Transverse colon (tissue), 4 donors: ENCODE data around the gene SFTPB. TPM values are rescaled to one million over a fixed set of nuclear protein-coding genes. Genes with fewer than 3 reads are reported as not detected.
"Not testable (repeated sequence)": the region's sequence is repeated elsewhere in the genome, so short reads cannot be mapped to it uniquely, and the experiment has no call there.

Source experiments
- DNase-seq: peaks from one replicate; pipeline ENCODE4 v3.0.0-alpha.2; 2019
- H3K27ac ChIP-seq, 4 donors: fragments of 200-600 bp; sonication (generic); 2 replicates each; pipeline ENCODE4 v1.5.1; 2016 to 2018; ENCODE audit warnings: inconsistent platforms in 4 of 4
- H3K27me3 ChIP-seq: fragments of 200-600 bp; sonication (generic); 2 replicates; pipeline ENCODE4 v1.5.1; 2017; ENCODE audit warnings: inconsistent platforms
- H3K36me3 ChIP-seq, 4 donors: fragments of 200-600 bp; sonication (generic); 2 replicates each; pipeline ENCODE4 v1.5.1; 2017 to 2019; ENCODE audit warnings: inconsistent platforms in 4 of 4
- H3K4me1 ChIP-seq, 4 donors: fragments of 200-600 bp; sonication (generic); 2 replicates each; pipeline ENCODE4 v1.5.1; 2017 to 2020; ENCODE audit warnings: inconsistent platforms in 4 of 4
- H3K4me3 ChIP-seq, 4 donors: fragments of 200-600 bp; sonication (generic); 1 replicate in 1 of 4; 2 replicates in 3 of 4; pipeline versions ENCODE4 v1.5.1 to v1.6.1; 2017 to 2019; ENCODE audit warnings: inconsistent platforms in 4 of 4
- H3K9me3 ChIP-seq, 2 donors: fragments of 200-600 bp; sonication (generic); 2 replicates each; pipeline ENCODE4 v1.5.1; 2017 to 2019; ENCODE audit warnings: inconsistent platforms in 2 of 2
- CTCF ChIP-seq, 5 experiments: fragments of 200-600 bp in 3 of 5; fragments of 450-650 bp in 2 of 5; sonication (generic) in 3 of 5; IDR thresholded peaks; 1 replicate in 2 of 5; 2 replicates in 3 of 5; pipeline ENCODE4 v1.5.1; 2016 to 2017; ENCODE audit warnings: antibody characterized with exemption in 5 of 5, inconsistent platforms in 3 of 5, mild to moderate bottlenecking in 2 of 5, moderate library complexity in 1 of 5
- EP300 ChIP-seq: sonication (generic); formaldehyde crosslinking; IDR thresholded peaks from one replicate; pipeline ENCODE4 v1.6.1; 2017; ENCODE audit warnings: antibody characterized with exemption, low read depth
- POLR2A ChIP-seq: fragments of 450-650 bp; IDR thresholded peaks from one replicate; pipeline ENCODE4 v1.6.1; 2016; ENCODE audit warnings: antibody characterized with exemption, mild to moderate bottlenecking, moderate library complexity
- POLR2AphosphoS5 ChIP-seq, 3 donors: sonication (generic); formaldehyde crosslinking; IDR thresholded peaks; one replicate each; pipeline ENCODE4 v1.6.1; 2016; ENCODE audit warnings: antibody characterized with exemption in 3 of 3
- WGBS, 2 donors: methylation state at CpG; one replicate each; pipeline ENCODE4 v1.1.5; 2018; ENCODE audit warnings: low coverage in 1 of 2; 5-methylcytosine and 5-hydroxymethylcytosine counted together
- in situ Hi-C, 4 donors: fragments of 200-750 bp; cut with MboI; loops; one replicate each; pipeline versions ENCODE4 v1.15.0 to v1.15.1; 2017; ENCODE audit warnings: low sequenced_read_pairs in 3 of 4, low pct_ligation_motif_present in 1 of 4, low pct_unique_long_range_greater_than_20kb in 1 of 4
- intact Hi-C: fragments of 100-400 bp; cut with DNase I; formaldehyde crosslinking; loops from one replicate; pipeline ENCODE4 v1.15.1; 2023; ENCODE audit warnings: low total_unique reads
- total RNA-seq, 4 donors: library from RNA; depleted of rRNA; stranded (reverse); fragments of >200 nt; gene quantifications; one replicate each; pipeline ENCODE4 v1.1.0, GENCODE V29; 2016

SFTPB gene
- total RNA-seq, 4 donors from 2014 or later: not detected

- TF ChIP-seq CTCF (IDR thresholded peaks at IDR 0.05): no peak
- TF ChIP-seq EP300: no peak
- no peak for TF ChIP-seq POLR2A
- no peak for TF ChIP-seq POLR2AphosphoS5 (IDR thresholded peaks at IDR 0.05)
- intact Hi-C loops (no loop called here), in situ Hi-C loops (no loop called here)
- no peak for DNase-seq
- Histone ChIP-seq H3K4me1 (peaks cover 4 to 8% (median 6%) of the 10 kb centered on the region in 4 donors), H3K36me3 (no peaks in the 10 kb centered on the region), H3K27me3 (no peaks in the 10 kb centered on the region), H3K9me3 (no peaks in the 10 kb centered on the region), H3K4me3 (no peak overlapping the region), H3K27ac (no peak overlapping the region)
- whole genome bisulfite sequencing, 2 donors: 90% methylated on average over 2 of the region's 2 CpGs; no CpG with 5 or more reads in 1 of the 2 donors
These were observed 6.4 kb upstream of the SFTPB start for GRCh38 chr2:85674417-85674816.

DNA sequence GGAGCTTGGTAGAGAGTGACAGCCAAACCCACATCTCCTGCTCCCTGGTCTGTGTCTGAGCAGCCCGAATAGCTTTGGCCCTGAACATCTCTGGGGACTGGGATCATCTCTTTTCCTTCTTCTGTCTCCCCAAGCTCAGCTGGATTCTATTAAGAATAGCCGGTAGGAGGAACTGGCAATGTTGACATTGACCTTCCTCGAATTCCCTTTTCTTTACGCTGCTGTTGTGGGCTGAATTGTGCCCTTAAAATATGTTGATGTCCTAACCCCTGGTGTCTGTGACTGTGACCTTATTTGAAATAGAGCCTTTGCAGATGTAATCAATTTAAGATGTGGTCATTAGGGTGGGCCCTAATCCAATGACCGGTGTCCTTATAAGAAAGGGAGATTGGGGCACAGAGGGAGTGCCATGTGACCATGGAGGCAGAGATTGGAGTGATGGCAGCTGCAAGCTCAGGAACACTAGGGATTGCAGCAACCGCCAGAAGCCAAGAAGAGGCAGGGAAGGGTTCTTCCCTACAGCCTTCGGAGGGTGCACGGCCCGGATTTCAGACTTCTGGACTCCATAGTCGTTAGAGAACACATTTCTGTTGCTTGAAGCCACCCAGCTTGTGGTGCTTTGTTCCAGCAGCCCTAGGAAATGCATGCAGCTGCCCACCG lies 5.8 kb upstream of the SFTPB start:
- no peak for TF ChIP-seq CTCF (IDR thresholded peaks at IDR 0.05)
- TF ChIP-seq POLR2A: no peak
- no peak for TF ChIP-seq POLR2AphosphoS5 (IDR thresholded peaks at IDR 0.05)
- no peak for TF ChIP-seq EP300
- Histone ChIP-seq H3K27me3 (no peaks in the 10 kb centered on the region), H3K4me1 (peaks cover 0 to 5% (median 2%) of the 10 kb centered on the region in 4 donors), H3K9me3 (no peaks in the 10 kb centered on the region), H3K36me3 (no peaks in the 10 kb centered on the region), H3K27ac (no peak overlapping the region), H3K4me3 (no peak overlapping the region)
- WGBS, 2 donors: 80 to 83% methylated on average over 2 to 11 of the region's 11 CpGs
- DNase-seq: no peak
- intact Hi-C loops: no loop called here
- in situ Hi-C loops: no loop called here

- WGBS, 2 donors: 64% methylated on average over 9 of the region's 9 CpGs
- Histone ChIP-seq H3K27ac (no peak overlapping the region), H3K4me1 (no peaks in the 10 kb centered on the region), H3K4me3 (no peak overlapping the region), H3K9me3 (no peaks in the 10 kb centered on the region), H3K36me3 (no peaks in the 10 kb centered on the region), H3K27me3 (no peaks in the 10 kb centered on the region)
- DNase-seq: no peak
- intact Hi-C loops (no loop called here), in situ Hi-C loops (no loop called here)
- TF ChIP-seq POLR2AphosphoS5 (IDR thresholded peaks at IDR 0.05) (no peak), CTCF (IDR thresholded peaks at IDR 0.05) (no peak), POLR2A (no peak), EP300 (no peak)
These were observed 4.5 kb upstream of the SFTPB start for GRCh38 chr2:85672456-85672855.

DNA sequence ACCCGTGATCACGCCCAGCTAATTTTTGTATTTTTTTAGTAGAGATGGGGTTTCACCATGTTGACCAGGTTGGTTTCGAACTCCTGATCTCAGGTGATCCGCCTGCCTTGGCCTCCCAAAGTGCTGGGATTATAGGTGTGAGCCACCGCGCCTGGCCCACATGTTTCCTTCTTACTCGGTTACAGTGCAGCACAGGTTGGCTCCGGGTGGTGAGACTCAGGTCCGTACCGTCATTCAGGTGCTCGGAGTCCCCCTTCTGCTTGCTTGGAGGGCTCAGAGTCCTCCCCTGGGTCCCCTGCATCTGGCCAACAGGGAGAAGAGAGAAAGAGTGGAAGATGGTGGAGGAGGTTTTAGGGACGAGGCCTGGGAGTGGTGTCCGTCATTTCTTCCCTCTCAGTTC lies 2.4 kb upstream of the SFTPB start:
- H3K27ac ChIP-seq, H3K36me3 ChIP-seq, H3K4me1 ChIP-seq, DNase-seq, intact Hi-C loops, in situ Hi-C loops, H3K4me3 ChIP-seq, H3K9me3 ChIP-seq, H3K27me3 ChIP-seq: not testable (repeated sequence)
- WGBS, 2 donors: 70 to 88% methylated on average over 2 to 13 of the region's 13 CpGs

- in situ Hi-C loops (no loop called here), intact Hi-C loops (no loop called here)
- H3K9me3 ChIP-seq: no peaks in the 10 kb centered on the region
- DNase-seq: no peak
- 46 to 71% methylated on average over 4 to 5 of the region's 5 CpGs for WGBS, 2 donors
- no peaks in the 10 kb centered on the region for H3K4me1 ChIP-seq
- no peaks in the 10 kb centered on the region for H3K36me3 ChIP-seq
- H3K27ac ChIP-seq: no peak overlapping the region
- no peaks in the 10 kb centered on the region for H3K27me3 ChIP-seq
- no peak for TF ChIP-seq CTCF (IDR thresholded peaks at IDR 0.05)
- TF ChIP-seq POLR2AphosphoS5 (IDR thresholded peaks at IDR 0.05): no peak
- TF ChIP-seq POLR2A: no peak
- TF ChIP-seq EP300: no peak
- no peak overlapping the region for H3K4me3 ChIP-seq
These were observed 1.6 kb upstream of the SFTPB start for GRCh38 chr2:85669549-85669948.
